ENCODE measurements around the gene SMIM11. TPM values are rescaled to one million over a fixed set of nuclear protein-coding genes. Genes with fewer than 3 reads are reported as not detected.

SMIM11 gene
- total and polyA plus RNA-seq, 10 of the 15 experiments (the other 5 are each of a cell fraction or from before 2014, with no cell fraction given): 4.8 to 43.1 (median 16.0) TPM

DNA sequence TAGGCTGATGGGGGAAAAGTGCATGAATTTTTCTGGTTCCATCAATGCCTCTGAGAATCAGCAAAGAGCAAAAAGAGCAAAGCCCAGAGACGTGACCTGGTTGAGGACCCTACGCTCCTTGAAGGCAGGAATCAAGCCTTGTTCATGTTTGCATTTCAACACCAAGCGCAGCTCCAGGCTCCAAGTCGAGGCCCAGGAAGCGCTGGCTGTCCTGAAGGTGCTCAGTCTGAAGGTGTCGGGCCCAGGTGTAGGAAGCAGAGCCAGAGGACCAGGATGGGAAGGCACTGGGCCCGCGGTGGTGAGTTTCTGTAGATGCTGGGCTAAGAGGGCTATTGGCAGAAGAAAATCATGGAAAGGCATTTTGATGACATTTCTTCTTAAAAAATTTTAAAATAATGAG, 37.1 kb upstream of the SMIM11 start:
- intact Hi-C loops (cut with micrococcal nuclease; ENCODE audit: unreplicated experiment) (no loop called here), in situ Hi-C loops (cut with MboI) (no loop called here)
- H3K27me3 ChIP-seq (replicated peaks in 1 of 2; ENCODE audit: control insufficient read depth in 2 of 2, insufficient read depth in 2 of 2, low read length in 1 of 2): no peaks in the 10 kb centered on the region; a peak in 2 of 4 replicates
- H3K4me1 ChIP-seq (ENCODE audit: control insufficient read depth, insufficient read depth, low read length): no peaks in the 10 kb centered on the region
- no peak overlapping the region for H2AFZ ChIP-seq (ENCODE audit: control insufficient read depth, low read depth, low read length)
- CTCF ChIA-PET: interaction anchor here (0.6 to 2.3 kb wide), 2 partner anchors 10 to 36 kb away, joined by 4 to 9 read pairs; no protein-coding TSS in a partner anchor
- no peak overlapping the region for H3K4me2 ChIP-seq (ENCODE audit: control insufficient read depth, insufficient read depth)
- POLR2A ChIA-PET: interaction anchor here (0.6 kb wide), 1 partner anchor 273 kb away, joined by 4 read pairs; no protein-coding TSS in a partner anchor
- H3K9ac ChIP-seq (ENCODE audit: control insufficient read depth, insufficient read depth, low read length): no peak overlapping the region
- no peak for ATAC-seq
- H3K9me3 ChIP-seq (replicated peaks; ENCODE audit: control insufficient read depth, insufficient read depth, low read length): no peaks in the 10 kb centered on the region
- H3K36me3 ChIP-seq (ENCODE audit: control insufficient read depth in 2 of 2, insufficient read depth in 2 of 2, low read length in 1 of 2): no peaks in the 10 kb centered on the region
- 50% methylated on average over 8 of the region's 8 CpGs for WGBS (ENCODE audit: insufficient coverage, insufficient replicate concordance, low lambda C conversion rate, missing lambda C conversion rate)
- DNase-seq (ENCODE audit: low read depth, low spot score): no peak
- RAD21 ChIA-PET (ENCODE audit: unreplicated experiment): no interaction called here
- TF ChIP-seq TARDBP (IDR thresholded peaks at IDR 0.05; ENCODE audit: borderline replicate concordance) (no peak), JUND (IDR thresholded peaks at IDR 0.05; ENCODE audit: low read depth, low read length) (no peak), SPI1 (IDR thresholded peaks at IDR 0.05; ENCODE audit: borderline replicate concordance, insufficient read depth, low read depth, low read length) (no peak), NBN (IDR thresholded peaks at IDR 0.05) (no peak), IKZF2 (IDR thresholded peaks at IDR 0.05) (no peak), POLR2A (IDR thresholded peaks at IDR 0.05; ENCODE audit: low read depth, low read length) (no peak), MTA2 (IDR thresholded peaks at IDR 0.05; ENCODE audit: low read depth) (no peak)
- TF ChIP-seq, protein P1, sequence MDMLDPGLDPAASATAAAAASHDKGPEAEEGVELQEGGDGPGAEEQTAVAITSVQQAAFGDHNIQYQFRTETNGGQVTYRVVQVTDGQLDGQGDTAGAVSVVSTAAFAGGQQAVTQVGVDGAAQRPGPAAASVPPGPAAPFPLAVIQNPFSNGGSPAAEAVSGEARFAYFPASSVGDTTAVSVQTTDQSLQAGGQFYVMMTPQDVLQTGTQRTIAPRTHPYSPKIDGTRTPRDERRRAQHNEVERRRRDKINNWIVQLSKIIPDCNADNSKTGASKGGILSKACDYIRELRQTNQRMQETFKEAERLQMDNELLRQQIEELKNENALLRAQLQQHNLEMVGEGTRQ (IDR thresholded peaks at IDR 0.05; ENCODE audit: borderline replicate concordance, low read depth, low read length): no peak
- TF ChIP-seq, protein P2, sequence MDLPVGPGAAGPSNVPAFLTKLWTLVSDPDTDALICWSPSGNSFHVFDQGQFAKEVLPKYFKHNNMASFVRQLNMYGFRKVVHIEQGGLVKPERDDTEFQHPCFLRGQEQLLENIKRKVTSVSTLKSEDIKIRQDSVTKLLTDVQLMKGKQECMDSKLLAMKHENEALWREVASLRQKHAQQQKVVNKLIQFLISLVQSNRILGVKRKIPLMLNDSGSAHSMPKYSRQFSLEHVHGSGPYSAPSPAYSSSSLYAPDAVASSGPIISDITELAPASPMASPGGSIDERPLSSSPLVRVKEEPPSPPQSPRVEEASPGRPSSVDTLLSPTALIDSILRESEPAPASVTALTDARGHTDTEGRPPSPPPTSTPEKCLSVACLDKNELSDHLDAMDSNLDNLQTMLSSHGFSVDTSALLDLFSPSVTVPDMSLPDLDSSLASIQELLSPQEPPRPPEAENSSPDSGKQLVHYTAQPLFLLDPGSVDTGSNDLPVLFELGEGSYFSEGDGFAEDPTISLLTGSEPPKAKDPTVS (IDR thresholded peaks at IDR 0.05; ENCODE audit: low read depth, low read length): no peak
- H3K4me3 ChIP-seq: no peak overlapping the region
- H4K20me1 ChIP-seq (ENCODE audit: control insufficient read depth, insufficient read depth): no peaks in the 10 kb centered on the region
- H3K27ac ChIP-seq (ENCODE audit: control insufficient read depth, insufficient read depth): no peak overlapping the region
- SMC1A ChIA-PET (ENCODE audit: uncharacterized antibody, unreplicated experiment): no interaction called here
- no TSS peak for BruUV-seq (replicated peaks)
- FAIRE-seq: no peak
- H3K79me2 ChIP-seq (ENCODE audit: control insufficient read depth, insufficient read depth, low read length): no peaks in the 10 kb centered on the region
